NCI-H460 (cell line): ENCODE results near the gene LSS. TPM values are rescaled to one million over a fixed set of nuclear protein-coding genes. Genes with fewer than 3 reads are reported as not detected.
"Not testable (repeated sequence)": the region's sequence is repeated elsewhere in the genome, so short reads cannot be mapped to it uniquely, and the experiment has no call there.

ENCODE experiments used
- DNase-seq: peaks from one replicate; pipeline ENCODE4 v3.0.0-alpha.2; 2016; ENCODE audit warnings: low read depth; ENCODE audit errors: extremely low read depth
- total RNA-seq: library from RNA; depleted of rRNA; stranded (reverse); fragments of >200 nt; shearing (Covaris generic); gene quantifications from 2 replicates; pipeline ENCODE4 v1.2.3, GENCODE V29; 2014; rRNA removed

The LSS gene
- total RNA-seq, 1 experiment from 2014 or later = 6.0 TPM

- DNase-seq = no peak
These were observed 83.3 kb downstream of the LSS start for GRCh38 chr21:46145159-46145839.

- no peak for DNase-seq
These were observed 84.0 kb downstream of the LSS start for GRCh38 chr21:46144464-46145070.

GRCh38 chr21:46142582-46143473, 85.7 kb downstream of the LSS start:
- no peak for DNase-seq

GRCh38 chr21:46141767-46142581, 86.6 kb downstream of the LSS start:
- DNase-seq = no peak

GRCh38 chr21:46140352-46141003, 88.1 kb downstream of the LSS start:
- DNase-seq = not testable (repeated sequence)

- DNase-seq = no peak
These were observed 88.9 kb downstream of the LSS start for GRCh38 chr21:46139686-46140085.

- no peak for DNase-seq
These were observed 90.1 kb downstream of the LSS start for GRCh38 chr21:46138383-46138970.

Other genes starting within 250 kb of the LSS start
- 41.9 and 42.6 TPM in 2 replicates for gene COL6A1, start 247.0 kb downstream of the LSS start, total RNA-seq
- gene COL6A2, start 130.7 kb downstream of the LSS start, total RNA-seq = 3.6 and 4.0 TPM in 2 replicates
- 0.22 TPM in 1 of 2 replicates, not detected in the other for gene FTCD, start 73.2 kb downstream of the LSS start, total RNA-seq
- 6.2 and 10.3 TPM in 2 replicates for gene SPATC1L, start 44.3 kb downstream of the LSS start, total RNA-seq
- gene MCM3AP, start 56.8 kb upstream of the LSS start, total RNA-seq = 28.9 and 38.8 TPM in 2 replicates
- 20.8 and 23.2 TPM in 2 replicates for gene YBEY, start 57.6 kb upstream of the LSS start, total RNA-seq
- 4.4 TPM in 2 replicates for gene C21orf58, start 95.1 kb upstream of the LSS start, total RNA-seq
- gene PCNT, start 95.4 kb upstream of the LSS start, total RNA-seq = 11.1 and 14.1 TPM in 2 replicates
- gene DIP2A, start 230.1 kb upstream of the LSS start, total RNA-seq = 13.7 and 14.8 TPM in 2 replicates